GM21528 (cell line): ENCODE data around the gene FANCM.

Experiments
- ATAC-seq: cut with Tn5 transposase; IDR thresholded peaks from one replicate; pipeline ENCODE4 v1.9.1; 2021; ENCODE audit warnings: mild to moderate bottlenecking, moderate library complexity; ENCODE audit not compliant: unreplicated experiment, low FRiP score

FANCM gene

DNA sequence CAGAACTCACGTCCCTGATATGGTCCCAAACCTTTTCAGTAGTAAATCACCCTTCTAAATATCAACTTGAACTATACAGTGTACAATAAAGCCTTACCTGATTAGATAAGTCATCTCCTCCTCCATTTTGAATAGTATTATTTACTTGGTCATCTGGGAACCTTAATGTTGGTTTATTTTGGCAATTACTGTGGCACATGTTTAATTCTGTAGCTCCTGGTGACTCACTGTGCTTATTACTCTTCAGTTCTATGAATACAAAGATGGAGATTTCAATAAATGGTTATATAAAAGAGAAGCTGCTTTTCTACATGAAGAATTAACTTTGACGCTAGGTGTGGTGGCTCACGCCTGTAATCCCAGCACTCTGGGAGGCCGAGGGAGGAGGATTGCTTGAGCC, 91.8 kb downstream of the FANCM start:
- no peak for ATAC-seq

GRCh38 chr14:45238988-45239387, 103.3 kb downstream of the FANCM start:
- ATAC-seq: no peak

DNA sequence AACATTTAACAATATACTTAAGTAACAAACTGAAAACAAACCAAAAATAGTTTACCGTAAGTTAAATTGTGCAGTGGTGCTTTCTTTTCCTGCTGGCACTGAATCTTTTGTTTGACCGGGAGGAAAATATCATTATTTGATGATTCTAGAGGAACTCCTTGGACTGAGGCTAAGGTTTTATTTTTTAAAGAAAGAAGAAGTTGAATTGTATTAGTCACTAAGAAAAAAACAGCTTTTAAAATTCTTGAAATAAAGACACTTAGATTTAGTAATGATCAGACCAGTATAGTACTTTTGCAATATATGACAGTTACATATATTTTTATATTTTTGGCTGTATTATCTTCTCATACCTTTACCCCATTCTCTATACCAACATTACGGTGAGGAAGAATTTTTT, 107.0 kb downstream of the FANCM start:
- no peak for ATAC-seq

DNA sequence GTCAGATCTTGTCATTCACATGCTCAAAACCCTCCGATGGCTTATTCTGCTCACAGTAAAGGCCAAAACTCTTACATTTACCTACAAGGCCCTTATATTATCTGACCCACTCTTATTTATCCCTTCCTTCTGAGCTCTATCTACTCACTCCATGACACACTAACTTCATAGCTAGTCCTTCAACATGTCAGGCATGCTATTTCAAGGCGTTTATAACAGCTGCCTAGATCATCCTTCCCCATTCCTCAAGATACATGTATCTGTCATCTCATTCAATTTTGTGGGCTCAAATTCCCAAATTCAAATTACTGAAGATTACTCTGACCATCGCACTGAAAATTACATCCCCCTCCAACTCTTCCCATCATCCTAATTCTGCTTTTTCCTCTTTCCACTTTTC, 110.4 kb downstream of the FANCM start:
- ATAC-seq: no peak

DNA sequence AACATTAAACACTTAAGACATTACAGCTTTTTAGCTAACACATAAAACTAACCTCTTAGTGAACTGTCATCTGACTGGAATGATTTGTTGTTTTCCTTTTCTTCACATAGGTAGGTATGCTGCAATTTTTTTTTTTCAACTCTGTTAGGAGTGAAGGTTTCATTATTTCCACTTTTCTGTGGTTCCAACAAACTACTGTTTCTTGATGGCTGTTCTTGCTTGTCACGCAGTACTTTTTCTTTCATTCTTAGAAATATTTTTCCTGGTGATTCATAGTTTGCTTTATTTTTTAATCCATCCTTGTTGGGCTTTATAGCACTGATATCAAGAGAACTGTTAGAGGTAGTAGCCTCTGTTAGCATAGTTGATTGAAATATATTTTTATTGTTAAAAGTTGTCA, 111.0 kb downstream of the FANCM start:
- ATAC-seq: no peak

GRCh38 chr14:45247427-45247826, 111.7 kb downstream of the FANCM start:
- no peak for ATAC-seq

DNA sequence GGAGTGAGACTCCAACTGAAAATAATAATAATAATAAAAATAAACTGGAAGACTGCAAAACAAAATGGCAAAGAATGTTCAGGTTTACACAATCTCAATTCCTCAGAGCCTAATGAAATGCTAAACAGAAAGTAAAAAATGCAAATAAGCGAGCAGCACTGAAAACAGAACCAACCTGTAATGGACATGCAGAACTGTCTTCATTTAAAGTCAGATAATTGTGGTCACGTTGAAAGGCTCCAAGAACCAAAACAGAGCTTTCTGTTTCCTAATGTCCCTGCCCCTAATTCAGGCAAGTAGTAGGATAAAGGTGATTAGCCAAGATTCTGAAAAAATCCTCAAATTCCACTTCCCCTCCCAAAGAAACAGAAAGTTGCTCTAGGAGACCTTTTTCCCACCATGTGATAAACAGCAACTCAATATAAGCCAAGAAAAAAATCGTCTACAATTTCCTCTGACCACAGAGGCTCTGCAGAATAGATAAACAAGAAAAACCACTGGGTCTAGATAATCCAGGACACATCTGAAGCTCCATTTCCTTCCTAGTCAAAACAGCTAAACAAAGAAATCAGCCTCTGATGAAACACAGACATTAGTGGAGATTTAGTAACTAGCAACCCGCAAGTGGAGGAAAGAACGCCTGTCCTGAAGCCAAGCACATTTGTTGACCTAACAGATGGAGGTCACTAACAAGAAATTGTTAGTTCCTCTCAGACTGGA, 114.3 kb downstream of the FANCM start:
- peak; percentile 25 for ATAC-seq
